H9 (cell line): ENCODE data around the gene KAT2B. TPM values are rescaled to one million over a fixed set of nuclear protein-coding genes. Genes with fewer than 3 reads are reported as not detected.

Source experiments
- DNase-seq: peaks from one replicate; pipeline ENCODE4 v3.0.0-alpha.2; 2017
- H2AFZ ChIP-seq: one replicate; pipeline ENCODE4 v1.6.1; 2013; ENCODE audit warnings: mild to moderate bottlenecking, low read length, control low read depth, moderate library complexity
- H2AK5ac ChIP-seq: 2 replicates; pipeline ENCODE4 v1.6.1; 2013; ENCODE audit warnings: low read length, control low read depth, mixed read lengths; ENCODE audit not compliant: insufficient read length
- H2BK120ac ChIP-seq: one replicate; pipeline ENCODE4 v1.6.1; 2013; ENCODE audit warnings: low read depth, mild to moderate bottlenecking, low read length, control low read depth, inconsistent platforms; ENCODE audit not compliant: poor library complexity, severe bottlenecking
- H2BK12ac ChIP-seq: 2 replicates; pipeline ENCODE4 v1.6.1; 2013; ENCODE audit warnings: low read length, control low read depth, mixed read lengths, low read depth; ENCODE audit not compliant: insufficient read length
- H2BK15ac ChIP-seq: 2 replicates; pipeline ENCODE4 v1.6.1; 2013; ENCODE audit warnings: low read depth, low read length, control low read depth
- H2BK20ac ChIP-seq: one replicate; pipeline ENCODE4 v1.6.1; 2013; ENCODE audit warnings: low read depth, mild to moderate bottlenecking, low read length, control low read depth, inconsistent platforms; ENCODE audit not compliant: poor library complexity, severe bottlenecking
- H2BK5ac ChIP-seq: 2 replicates; pipeline ENCODE4 v1.6.1; 2013; ENCODE audit warnings: low read length, control low read depth, mixed read lengths; ENCODE audit not compliant: insufficient read length
- H3K14ac ChIP-seq: 2 replicates; pipeline ENCODE4 v1.6.1; 2013; ENCODE audit warnings: low read length, control low read depth; ENCODE audit not compliant: insufficient read depth
- H3K18ac ChIP-seq: 2 replicates; pipeline ENCODE4 v1.6.1; 2013; ENCODE audit warnings: low read depth, mild to moderate bottlenecking, mixed read lengths, low read length, control low read depth; ENCODE audit not compliant: insufficient read length
- H3K23ac ChIP-seq: 2 replicates; pipeline ENCODE4 v1.6.1; 2013; ENCODE audit warnings: low read length, control low read depth, mixed read lengths, low read depth; ENCODE audit not compliant: insufficient read length
- H3K23me2 ChIP-seq: 2 replicates; pipeline ENCODE4 v1.6.1; 2013; ENCODE audit warnings: low read depth, mild to moderate bottlenecking, mixed read lengths, low read length, control low read depth; ENCODE audit not compliant: insufficient read length, poor library complexity, severe bottlenecking
- H3K27ac ChIP-seq: 2 replicates; pipeline ENCODE4 v1.5.1; 2013; ENCODE audit warnings: low read length, control low read depth, mixed read lengths, low read depth; ENCODE audit not compliant: insufficient read length
- H3K27me3 ChIP-seq: 2 replicates; pipeline ENCODE4 v1.6.1; 2013; ENCODE audit warnings: low read length, control low read depth, inconsistent platforms; ENCODE audit not compliant: insufficient read depth
- H3K4ac ChIP-seq: 2 replicates; pipeline ENCODE4 v1.6.1; 2013; ENCODE audit warnings: low read depth, mild to moderate bottlenecking, control low read depth, inconsistent platforms, low read length, moderate library complexity
- H3K4me1 ChIP-seq: 2 replicates; pipeline ENCODE4 v1.6.1; 2013; ENCODE audit warnings: low read length, control low read depth, inconsistent platforms; ENCODE audit not compliant: insufficient read depth
- H3K4me2 ChIP-seq: 2 replicates; pipeline ENCODE4 v1.6.1; 2013; ENCODE audit warnings: low read length, control low read depth, mixed read lengths; ENCODE audit not compliant: insufficient read length, insufficient read depth
- H3K56ac ChIP-seq: 2 replicates; pipeline ENCODE4 v1.6.1; 2013; ENCODE audit warnings: low read depth, mild to moderate bottlenecking, mixed read lengths, low read length, control low read depth; ENCODE audit not compliant: insufficient read length
- H3K79me1 ChIP-seq: 2 replicates; pipeline ENCODE4 v1.6.1; 2013; ENCODE audit warnings: low read depth, mild to moderate bottlenecking, moderate library complexity, low read length, control low read depth, inconsistent platforms; ENCODE audit not compliant: insufficient read depth, poor library complexity, severe bottlenecking
- H3K79me2 ChIP-seq: 2 replicates; pipeline ENCODE4 v1.6.1; 2013; ENCODE audit warnings: low read length, control low read depth, inconsistent platforms; ENCODE audit not compliant: insufficient read depth
- H3K9ac ChIP-seq: 2 replicates; pipeline ENCODE4 v1.6.1; 2013; ENCODE audit warnings: low read length, control low read depth, mixed read lengths; ENCODE audit not compliant: insufficient read length; ENCODE audit errors: extremely low read depth
- H3K9me3 ChIP-seq: one replicate; pipeline ENCODE4 v1.6.1; 2013; ENCODE audit warnings: low read depth, low read length, inconsistent platforms; ENCODE audit not compliant: control insufficient read depth
- H3T11ph ChIP-seq: one replicate; pipeline ENCODE4 v1.6.1; 2013; ENCODE audit warnings: mild to moderate bottlenecking, low read length, control low read depth, inconsistent platforms
- H4K20me1 ChIP-seq: one replicate; pipeline ENCODE4 v1.6.1; 2013; ENCODE audit not compliant: control insufficient read depth, insufficient read length, insufficient read depth
- H4K5ac ChIP-seq: 2 replicates; pipeline ENCODE4 v1.6.1; 2013; ENCODE audit warnings: low read depth, mild to moderate bottlenecking, mixed read lengths, low read length, control low read depth; ENCODE audit not compliant: insufficient read length
- H4K8ac ChIP-seq: replicated peaks from 2 replicates; pipeline ENCODE4 v1.6.1; 2013; ENCODE audit warnings: low read length, control low read depth, mixed read lengths, low read depth; ENCODE audit not compliant: insufficient read length
- H4K91ac ChIP-seq: 2 replicates; pipeline ENCODE4 v1.6.1; 2013; ENCODE audit warnings: low read depth, mild to moderate bottlenecking, moderate library complexity, mixed read lengths, low read length, control low read depth; ENCODE audit not compliant: insufficient read length
- H3K27ac Mint-ChIP-seq, 3 experiments: 2 replicates in 2 of 3; 3 replicates in 1 of 3; pipeline ENCODE4 v1.8.0; 2020 to 2021; ENCODE audit warnings: mixed read lengths in 3 of 3, mild to moderate bottlenecking in 1 of 3, moderate library complexity in 1 of 3
- H3K27me3 Mint-ChIP-seq: 2 replicates; pipeline ENCODE4 v1.8.0; 2021; ENCODE audit warnings: low read depth, mild to moderate bottlenecking, moderate library complexity, mixed read lengths
- H3K36me3 Mint-ChIP-seq, 3 experiments: 2 replicates in 2 of 3; 3 replicates in 1 of 3; pipeline ENCODE4 v1.8.0; 2020 to 2021; ENCODE audit warnings: low read depth in 3 of 3, mixed read lengths in 3 of 3; ENCODE audit not compliant: insufficient read depth in 1 of 3
- H3K4me1 Mint-ChIP-seq, 2 experiments: 2 replicates each; pipeline ENCODE4 v1.8.0; 2020; ENCODE audit warnings: mixed read lengths in 2 of 2
- H3K4me3 Mint-ChIP-seq, 2 experiments: 2 replicates in 1 of 2; 3 replicates in 1 of 2; pipeline ENCODE4 v1.8.0; 2020 to 2021; ENCODE audit warnings: mild to moderate bottlenecking in 2 of 2, mixed read lengths in 2 of 2, moderate library complexity in 1 of 2
- H3K9me3 Mint-ChIP-seq, 2 experiments: 2 replicates in 1 of 2; 3 replicates in 1 of 2; pipeline ENCODE4 v1.8.0; 2020; ENCODE audit warnings: mild to moderate bottlenecking in 2 of 2, mixed read lengths in 2 of 2, moderate library complexity in 1 of 2
- WGBS: extraction: QIAGEN DNeasy Blood & Tissue Kit; methylation state at CpG from one replicate; pipeline ENCODE4 v1.1.7; 2013; ENCODE audit warnings: missing lambda C conversion rate, low lambda C conversion rate, mixed read lengths; ENCODE audit not compliant: insufficient read length; ENCODE audit errors: extremely low coverage; 5-methylcytosine and 5-hydroxymethylcytosine counted together
- total RNA-seq: library from RNA; stranded (reverse); gene quantifications from 2 replicates; pipeline ENCODE4 v1.2.1, GENCODE V29; 2021
- TF ChIP-seq, protein P1 (sequence below): fragments of 200-600 bp; sonication (generic); conservative IDR thresholded peaks from 3 replicates; pipeline ENCODE4 v1.8.0; 2021; ENCODE audit warnings: antibody characterized with exemption, mild to moderate bottlenecking

Gene KAT2B
- total RNA-seq, 1 experiment from 2014 or later, result 6.3 TPM

DNA sequence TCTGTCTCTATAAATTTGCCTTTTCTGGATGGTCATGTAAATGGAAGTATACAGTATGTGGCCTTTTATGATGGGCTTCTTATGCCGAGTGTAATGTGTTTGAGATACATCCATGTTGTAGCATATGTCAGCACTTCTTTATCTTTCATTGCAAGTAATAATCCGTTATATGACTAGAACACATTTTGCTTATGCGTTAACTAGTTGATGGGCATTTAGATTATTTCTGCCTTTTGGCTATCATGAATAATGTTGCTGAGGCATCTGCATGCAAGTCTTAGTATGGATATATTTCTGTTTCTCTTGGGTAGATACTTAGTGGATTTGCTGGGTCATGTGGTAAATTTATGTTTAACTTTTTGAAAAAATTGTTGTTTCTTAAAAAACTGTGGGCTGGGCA, 19.7 kb downstream of the KAT2B start:
- no peak overlapping the region for H3T11ph ChIP-seq
- no peak overlapping the region for H4K5ac ChIP-seq
- no peak overlapping the region for H3K9ac ChIP-seq
- Mint-ChIP-seq H3K4me3 (no peak overlapping the region), H3K4me1 (no peaks in the 10 kb centered on the region), H3K36me3 (peaks cover 0 to 4% (median 0%) of the 10 kb centered on the region in 3 experiments; a peak in 1 of 7 replicates), H3K27me3 (no peaks in the 10 kb centered on the region), H3K27ac (no peak overlapping the region), H3K9me3 (no peaks in the 10 kb centered on the region)
- H3K14ac ChIP-seq, result no peak overlapping the region
- H3K4me2 ChIP-seq, result no peak overlapping the region
- H3K79me2 ChIP-seq, result no peaks in the 10 kb centered on the region
- H2BK15ac ChIP-seq, result no peak overlapping the region
- H4K91ac ChIP-seq, result no peak overlapping the region
- no peak overlapping the region for H3K27ac ChIP-seq
- H3K23ac ChIP-seq, result no peak overlapping the region
- no peaks in the 10 kb centered on the region for H3K79me1 ChIP-seq
- H3K23me2 ChIP-seq, result no peaks in the 10 kb centered on the region
- no peak overlapping the region for H2BK20ac ChIP-seq
- H2AFZ ChIP-seq, result no peak overlapping the region
- H2AK5ac ChIP-seq, result no peak overlapping the region
- H3K18ac ChIP-seq, result no peak overlapping the region
- H3K4ac ChIP-seq, result no peak overlapping the region
- DNase-seq, result no peak
- H2BK5ac ChIP-seq, result no peak overlapping the region
- no peaks in the 10 kb centered on the region; the same call in 1 of the 2 replicates for H3K4me1 ChIP-seq
- no peak overlapping the region for H4K8ac ChIP-seq
- H4K20me1 ChIP-seq, result no peaks in the 10 kb centered on the region
- no peak overlapping the region for H3K56ac ChIP-seq
- WGBS, result no CpG with 5 or more reads among the region's 3 CpGs
- no peak overlapping the region for H2BK12ac ChIP-seq
- TF ChIP-seq, protein P1, sequence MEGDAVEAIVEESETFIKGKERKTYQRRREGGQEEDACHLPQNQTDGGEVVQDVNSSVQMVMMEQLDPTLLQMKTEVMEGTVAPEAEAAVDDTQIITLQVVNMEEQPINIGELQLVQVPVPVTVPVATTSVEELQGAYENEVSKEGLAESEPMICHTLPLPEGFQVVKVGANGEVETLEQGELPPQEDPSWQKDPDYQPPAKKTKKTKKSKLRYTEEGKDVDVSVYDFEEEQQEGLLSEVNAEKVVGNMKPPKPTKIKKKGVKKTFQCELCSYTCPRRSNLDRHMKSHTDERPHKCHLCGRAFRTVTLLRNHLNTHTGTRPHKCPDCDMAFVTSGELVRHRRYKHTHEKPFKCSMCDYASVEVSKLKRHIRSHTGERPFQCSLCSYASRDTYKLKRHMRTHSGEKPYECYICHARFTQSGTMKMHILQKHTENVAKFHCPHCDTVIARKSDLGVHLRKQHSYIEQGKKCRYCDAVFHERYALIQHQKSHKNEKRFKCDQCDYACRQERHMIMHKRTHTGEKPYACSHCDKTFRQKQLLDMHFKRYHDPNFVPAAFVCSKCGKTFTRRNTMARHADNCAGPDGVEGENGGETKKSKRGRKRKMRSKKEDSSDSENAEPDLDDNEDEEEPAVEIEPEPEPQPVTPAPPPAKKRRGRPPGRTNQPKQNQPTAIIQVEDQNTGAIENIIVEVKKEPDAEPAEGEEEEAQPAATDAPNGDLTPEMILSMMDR, result no peak
- H3K9me3 ChIP-seq, result no peaks in the 10 kb centered on the region
- no peak overlapping the region for H2BK120ac ChIP-seq
- H3K27me3 ChIP-seq, result no peaks in the 10 kb centered on the region
